HG02759 (cell line): ENCODE measurements around the gene DAAM1.

Experiments used
- ATAC-seq: cut with Tn5 transposase; IDR thresholded peaks from one replicate; pipeline ENCODE4 v1.9.1; 2021; ENCODE audit warnings: mild to moderate bottlenecking, moderate library complexity; ENCODE audit not compliant: unreplicated experiment

DAAM1 gene

DNA sequence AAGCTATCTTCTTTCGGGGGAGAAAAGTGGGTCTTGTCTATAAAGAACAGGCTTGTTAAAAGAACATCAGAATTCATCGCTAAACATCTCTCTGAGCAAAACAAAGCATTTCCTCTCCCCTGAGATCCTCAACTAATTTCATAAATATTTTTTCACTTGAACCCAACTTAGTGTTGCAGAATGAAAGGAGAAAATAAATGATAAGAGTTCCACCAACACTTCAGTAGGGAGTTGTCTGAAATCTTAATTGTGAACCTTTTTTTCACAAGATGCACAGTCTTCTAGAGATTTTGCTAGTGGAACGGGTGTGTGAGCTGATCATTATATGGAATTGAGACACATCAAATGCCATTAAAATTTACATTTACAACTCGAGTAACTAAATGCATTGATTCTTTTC, 1.3 kb upstream of the DAAM1 start:
- no peak for ATAC-seq

DNA sequence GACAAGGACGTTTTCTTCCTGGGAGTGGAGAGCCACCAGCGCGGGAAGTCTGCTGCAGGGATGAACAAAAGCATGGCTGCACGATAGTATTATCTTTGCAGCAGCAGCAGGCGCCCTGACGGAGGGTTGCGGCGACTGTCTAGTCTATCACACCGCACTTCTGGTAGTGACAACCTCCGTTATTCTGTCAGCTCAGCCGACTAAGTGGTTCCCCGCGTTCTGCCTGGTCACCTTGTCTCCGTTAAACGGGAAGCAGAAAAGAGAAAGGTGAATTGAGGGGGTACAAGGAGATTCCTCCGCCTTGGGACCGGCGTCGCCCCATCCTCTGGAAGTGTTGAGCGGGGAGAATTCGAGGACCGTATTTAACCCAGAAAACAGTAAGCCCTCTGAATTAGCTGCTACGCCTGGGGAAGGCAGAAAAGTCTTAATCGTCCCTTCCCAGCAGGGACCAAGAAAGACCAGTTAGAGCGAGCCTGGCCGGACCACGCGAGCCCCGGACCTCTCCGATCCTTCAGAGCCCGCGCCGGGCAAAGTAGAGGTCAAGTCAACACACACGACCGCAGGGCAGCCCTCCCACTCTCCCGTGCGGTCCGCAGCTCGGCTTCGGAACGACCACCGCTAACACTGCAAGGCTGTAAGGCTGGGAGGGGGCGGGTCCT, 536 bp upstream of the DAAM1 start:
- ATAC-seq = peak; percentile 16

DNA sequence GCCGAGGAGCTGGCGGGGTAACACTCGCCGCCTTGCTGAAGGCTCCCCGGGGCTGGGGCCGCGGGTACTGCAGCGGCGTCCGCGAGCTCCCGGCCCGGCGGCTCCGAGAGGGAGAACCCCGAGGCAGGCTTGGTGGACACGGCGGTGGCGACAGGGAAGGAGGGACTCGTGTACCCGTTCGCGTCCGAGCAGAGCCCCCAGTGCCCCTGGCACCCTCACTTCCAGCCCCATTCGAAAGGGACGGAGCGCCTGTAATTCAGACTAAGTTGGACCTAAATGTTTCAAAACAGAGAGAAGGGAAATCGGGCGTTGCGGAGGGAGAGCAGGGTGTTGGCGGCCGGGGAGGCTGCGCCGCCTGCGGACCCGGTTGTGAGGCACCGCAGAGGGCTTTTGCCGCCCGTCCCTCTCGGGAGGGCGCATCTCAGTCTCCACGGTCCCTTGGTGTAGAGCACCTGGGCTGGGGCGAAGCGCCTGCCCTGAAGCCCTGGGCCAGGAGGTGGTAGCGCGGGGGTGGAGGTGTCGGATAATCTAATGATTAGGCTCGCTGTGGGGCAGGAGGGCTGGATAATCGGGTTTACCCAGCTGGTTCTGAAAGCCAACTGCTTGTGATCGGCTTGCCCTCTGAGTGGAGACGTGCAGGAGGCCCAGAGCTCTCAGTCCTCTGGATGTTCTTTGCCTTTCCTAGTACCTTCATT, 771 bp downstream of the DAAM1 start:
- ATAC-seq = peak; percentile 19

DNA sequence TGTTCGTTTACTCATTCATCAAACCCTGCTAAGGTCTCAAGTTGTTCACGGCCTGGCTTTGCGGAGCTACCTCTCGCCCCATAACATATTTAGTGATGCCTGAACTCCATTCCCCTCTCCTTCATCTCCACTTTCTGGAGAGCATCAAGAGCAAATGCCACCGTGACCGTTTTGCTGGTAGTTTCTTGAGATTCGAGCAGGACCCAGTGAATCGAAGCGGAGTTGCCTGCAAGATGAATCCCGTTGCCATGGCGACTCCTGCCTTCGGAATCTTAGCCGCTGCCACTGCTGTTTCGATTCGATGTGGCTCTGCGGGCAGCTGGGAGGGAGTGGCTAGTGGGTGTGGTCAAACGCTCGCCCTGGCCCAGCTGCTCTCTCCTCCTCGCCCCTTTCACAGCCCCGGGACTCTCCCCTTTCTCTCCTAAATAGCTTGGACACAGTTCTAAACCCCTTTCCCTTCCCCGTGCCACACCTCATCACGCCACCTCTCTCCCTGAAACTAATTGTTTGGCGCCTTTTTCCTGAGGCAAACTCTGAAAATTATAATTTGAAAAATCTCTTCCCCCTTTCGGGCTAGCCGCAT, 1.4 kb downstream of the DAAM1 start:
- peak; percentile 55 for ATAC-seq

DNA sequence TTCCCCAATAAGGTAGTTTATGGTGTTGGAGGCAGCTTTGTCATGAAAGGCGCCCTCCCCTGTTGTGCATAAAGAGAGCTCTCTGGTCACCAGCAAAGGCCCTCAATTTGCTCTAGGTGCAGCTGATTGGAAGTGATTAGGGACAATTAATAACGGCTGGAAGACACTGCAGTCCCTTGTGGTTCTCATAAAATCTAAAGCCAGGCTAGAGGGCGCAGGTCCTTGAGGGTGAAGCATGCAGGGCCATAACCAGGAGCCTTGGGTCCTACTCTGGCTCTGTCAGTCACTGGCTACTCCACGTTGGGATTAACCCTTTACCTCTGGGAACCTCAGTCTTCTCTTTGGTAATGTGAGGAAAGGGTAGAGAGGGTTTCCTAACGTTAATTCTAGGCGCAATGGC, 1.9 kb downstream of the DAAM1 start:
- ATAC-seq = no peak

DNA sequence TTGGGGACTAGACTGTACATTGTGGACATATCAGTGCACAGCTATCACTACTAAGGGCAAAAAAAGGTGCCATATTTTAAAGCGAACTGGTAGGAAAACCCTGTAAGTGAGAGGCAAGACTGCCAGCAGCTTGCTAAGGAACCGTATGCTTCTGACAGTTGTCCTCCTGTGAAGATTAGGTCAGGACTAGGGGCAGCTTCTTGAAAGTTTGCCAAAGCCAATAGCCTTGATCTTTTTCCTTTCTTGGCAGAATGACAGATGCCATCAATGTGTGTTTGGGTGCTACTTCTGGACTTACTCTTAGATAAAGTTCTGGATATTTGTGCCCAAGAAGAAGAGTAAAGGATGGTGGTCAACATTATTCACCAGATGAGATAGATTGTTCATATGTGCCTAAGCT, 7.4 kb downstream of the DAAM1 start:
- no peak for ATAC-seq

DNA sequence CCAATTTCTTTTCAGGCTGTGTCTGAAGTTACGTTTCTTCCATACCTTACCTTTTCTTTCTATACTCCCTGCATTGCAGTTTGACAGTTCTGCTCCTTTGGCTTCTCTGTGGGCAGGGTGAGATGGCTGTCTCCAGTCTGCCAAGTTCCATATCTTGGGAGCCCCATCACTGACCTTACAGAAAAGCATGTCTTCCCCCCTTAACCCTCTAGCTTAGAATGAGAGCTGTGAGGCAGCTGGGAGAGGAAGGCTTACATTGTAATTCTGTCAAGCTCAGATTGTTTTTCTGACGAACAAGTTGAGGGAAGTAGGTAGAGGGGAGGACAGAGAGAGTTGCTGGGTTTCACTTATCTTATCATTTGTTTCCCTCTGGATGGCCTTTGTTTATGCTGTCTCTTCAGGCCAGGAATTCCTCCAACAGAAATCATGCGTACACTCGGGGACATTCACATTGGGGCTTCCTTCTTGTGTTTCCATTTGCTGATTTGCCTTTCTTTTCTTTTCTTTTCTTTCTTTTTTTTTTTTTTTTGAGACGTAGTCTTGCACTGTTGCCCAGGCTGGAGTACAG, 9.3 kb downstream of the DAAM1 start:
- ATAC-seq = no peak

DNA sequence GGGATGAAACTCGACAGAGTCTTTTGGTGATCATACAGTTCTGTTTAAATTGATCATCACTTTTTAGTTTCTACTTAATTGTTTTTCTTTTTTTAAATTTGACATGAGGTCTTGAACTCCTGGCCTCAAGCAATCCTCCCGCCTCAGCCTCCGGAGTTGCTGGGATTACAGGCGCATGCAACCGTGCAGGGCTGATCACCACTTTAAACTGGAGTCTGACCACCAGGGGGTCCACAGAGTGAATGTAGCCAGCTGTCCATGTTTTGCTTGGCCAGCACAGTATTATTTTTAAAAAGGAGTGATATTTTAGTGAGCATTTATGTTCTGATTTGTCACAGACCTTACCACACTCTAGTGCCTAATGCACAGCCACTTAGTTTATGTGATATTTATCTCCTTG, 10.7 kb downstream of the DAAM1 start:
- no peak for ATAC-seq

DNA sequence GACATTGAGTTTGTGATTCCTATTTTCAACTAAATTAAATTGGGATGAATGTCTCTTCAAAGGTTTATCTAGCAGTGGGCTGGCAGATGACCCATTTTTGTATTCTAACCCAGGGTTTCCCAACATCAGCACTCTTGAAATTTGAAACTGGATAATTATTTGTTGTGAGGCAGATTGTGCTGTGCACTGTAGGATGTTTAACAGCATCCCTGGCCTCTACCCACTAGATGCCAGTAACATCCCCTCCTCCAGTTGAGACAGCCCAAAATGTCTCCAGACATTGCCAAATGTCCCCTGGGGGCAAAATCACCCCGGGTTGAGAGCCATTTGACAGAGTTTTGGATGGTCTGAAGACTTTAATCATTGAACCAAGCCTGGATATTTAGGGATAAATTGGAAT, 11.1 kb downstream of the DAAM1 start:
- ATAC-seq = no peak

DNA sequence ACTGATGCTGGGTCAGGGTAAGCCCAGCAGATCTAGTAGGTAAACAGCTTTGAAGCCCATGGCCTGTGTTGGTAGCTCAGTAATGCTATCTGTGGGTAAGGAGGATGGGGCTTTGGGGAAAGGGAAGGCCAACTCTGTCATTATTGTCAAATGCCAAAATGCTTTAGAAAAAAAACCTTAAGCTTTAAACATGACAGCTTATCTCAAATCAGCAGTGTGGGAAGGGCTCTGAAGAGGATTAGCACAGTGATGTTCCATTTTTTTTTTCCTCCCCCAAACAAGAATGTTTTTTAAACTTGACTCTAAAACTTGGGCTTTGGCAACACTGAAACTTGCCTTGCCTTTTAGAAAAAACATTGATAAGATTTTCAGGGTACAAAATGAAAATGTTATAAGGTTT, 11.7 kb downstream of the DAAM1 start:
- ATAC-seq = no peak

DNA sequence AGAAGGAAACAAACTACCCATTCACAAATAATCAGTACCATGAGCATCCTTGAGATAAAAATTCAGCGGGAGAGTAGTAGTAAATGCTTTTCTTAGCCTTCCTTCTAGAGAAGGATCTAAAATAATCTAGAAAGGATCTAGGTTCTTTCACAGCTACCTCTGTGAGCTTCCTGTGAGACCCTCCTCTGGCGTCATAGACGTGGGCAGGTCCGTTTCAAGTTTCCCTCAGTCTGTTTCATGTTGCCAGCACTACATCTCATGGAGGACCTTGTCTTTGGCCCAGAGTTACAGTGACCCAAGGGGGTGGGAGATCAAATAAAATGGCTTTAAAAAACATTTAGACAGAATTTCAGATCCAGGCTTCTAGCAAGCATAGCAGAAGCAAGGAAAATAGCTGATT, 13.6 kb downstream of the DAAM1 start:
- no peak for ATAC-seq

DNA sequence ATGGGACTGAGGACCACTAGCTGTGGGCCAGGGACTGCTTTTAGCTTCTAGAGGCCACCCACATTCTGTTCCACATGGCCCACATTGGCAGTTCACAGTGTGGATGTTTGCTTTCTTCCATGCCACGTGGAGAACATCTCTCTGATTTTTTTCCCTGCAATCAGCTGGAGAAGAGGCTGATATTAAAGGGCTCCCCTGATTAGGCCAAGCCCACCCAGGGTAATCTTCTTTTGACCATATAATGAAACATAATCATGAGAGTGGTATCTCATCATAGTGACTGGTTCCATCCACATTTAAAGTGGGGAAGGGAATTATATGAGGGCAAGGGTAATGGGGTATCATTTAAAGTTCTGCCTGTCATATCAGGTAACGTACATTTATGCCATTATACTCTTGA, 15.8 kb downstream of the DAAM1 start:
- no peak for ATAC-seq

DNA sequence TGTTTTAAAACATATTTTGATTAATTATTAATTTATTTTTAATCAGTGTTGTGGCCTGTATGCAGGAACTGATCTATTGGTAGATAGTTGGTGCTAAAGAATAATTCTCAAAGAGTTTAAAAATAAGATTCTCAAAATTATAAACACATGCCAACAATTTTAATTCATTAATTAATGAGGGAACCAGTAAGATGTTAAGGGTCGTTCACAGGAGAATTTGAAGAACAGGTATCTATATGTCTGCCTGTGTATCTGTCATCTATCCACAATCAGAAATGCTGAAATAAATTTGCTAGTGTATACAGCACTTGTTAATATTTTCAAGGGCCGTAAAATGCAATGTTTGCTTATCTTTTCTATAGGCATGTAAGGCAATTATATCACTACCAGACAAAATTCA, 18.4 kb downstream of the DAAM1 start:
- ATAC-seq = no peak

DNA sequence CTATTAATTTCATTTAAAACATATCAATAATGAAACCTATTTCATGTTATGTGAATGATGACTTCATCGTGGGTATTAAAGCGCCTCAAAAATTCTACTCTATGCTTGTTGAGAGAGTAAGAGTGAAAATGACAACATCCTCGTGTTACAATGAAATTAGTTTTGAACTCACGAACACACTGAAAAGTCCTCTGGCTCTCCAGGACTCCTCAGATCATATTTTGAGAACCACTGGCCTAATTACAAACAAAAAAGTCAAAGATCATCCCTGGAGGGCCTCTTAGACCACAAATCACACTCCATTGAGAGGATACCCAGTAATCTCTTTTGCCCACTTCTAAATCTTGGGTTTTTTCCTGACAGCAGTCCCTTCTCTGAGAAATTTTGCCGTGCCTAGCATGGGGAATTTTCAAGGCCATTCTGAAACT, 19.1 kb downstream of the DAAM1 start:
- ATAC-seq = peak; percentile 68

DNA sequence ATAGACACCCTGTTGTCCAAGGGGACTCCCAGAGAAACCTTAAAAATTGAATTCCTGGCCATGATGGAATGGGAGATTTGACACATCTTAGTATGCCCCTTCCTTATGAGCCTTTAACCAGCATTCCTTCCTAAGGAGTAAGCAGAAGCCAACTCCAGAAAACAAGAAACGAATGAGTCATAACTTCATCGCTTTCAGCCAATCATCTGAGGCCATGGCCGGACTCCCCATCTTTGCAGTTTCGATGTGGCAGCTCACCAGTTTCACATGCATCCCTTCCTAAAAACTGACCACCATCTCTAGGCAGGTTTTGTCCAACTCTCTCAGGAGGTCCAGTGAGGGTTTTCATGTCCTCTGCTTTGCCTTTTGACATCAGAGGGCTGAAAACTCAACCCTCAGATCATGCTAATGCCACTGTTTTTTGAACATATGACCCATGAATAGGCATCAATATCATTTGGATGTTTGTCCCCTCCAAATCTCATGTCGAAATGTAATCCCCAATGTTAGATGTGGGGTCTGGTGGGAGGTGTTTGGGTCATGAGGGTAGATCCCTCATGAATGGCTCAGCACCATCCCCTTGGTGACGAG, 19.9 kb downstream of the DAAM1 start:
- no peak for ATAC-seq

DNA sequence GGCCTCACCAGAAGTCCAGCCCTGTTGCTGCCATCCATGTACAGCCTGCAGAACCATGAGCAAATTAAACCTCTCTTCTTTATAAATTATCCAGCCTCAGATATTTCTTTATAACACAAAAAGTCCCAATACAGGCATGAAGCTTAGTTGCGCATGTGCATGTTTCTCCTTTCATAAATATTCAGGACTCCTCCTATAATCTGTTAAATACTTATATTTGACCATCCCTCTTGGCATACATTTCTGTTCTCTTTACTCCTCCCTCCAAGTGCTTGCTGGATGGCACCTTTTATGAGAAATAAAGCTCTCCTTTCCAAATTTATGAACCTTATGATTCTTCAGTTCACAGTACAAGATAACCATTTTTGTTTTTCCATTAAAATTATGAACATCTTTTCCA, 20.5 kb downstream of the DAAM1 start:
- no peak for ATAC-seq

DNA sequence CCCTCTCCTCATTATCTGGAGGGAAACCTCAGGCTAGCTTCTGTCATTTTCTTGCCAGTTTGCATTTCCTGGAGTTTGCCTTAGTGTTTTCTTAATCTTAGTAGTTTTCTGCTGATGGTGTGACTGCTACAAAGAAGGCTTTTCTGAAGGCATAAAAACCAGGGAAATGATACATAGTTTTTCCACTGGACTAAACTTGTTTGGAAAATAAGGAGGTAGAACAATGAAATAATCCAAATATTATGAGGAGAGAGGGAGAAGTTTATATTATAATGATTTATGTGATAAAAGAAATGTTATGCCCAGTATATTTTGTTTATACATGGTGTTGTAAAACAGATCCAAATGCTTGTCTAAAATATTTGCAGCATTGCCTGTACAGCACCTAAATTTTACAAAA, 22.2 kb downstream of the DAAM1 start:
- ATAC-seq = no peak

DNA sequence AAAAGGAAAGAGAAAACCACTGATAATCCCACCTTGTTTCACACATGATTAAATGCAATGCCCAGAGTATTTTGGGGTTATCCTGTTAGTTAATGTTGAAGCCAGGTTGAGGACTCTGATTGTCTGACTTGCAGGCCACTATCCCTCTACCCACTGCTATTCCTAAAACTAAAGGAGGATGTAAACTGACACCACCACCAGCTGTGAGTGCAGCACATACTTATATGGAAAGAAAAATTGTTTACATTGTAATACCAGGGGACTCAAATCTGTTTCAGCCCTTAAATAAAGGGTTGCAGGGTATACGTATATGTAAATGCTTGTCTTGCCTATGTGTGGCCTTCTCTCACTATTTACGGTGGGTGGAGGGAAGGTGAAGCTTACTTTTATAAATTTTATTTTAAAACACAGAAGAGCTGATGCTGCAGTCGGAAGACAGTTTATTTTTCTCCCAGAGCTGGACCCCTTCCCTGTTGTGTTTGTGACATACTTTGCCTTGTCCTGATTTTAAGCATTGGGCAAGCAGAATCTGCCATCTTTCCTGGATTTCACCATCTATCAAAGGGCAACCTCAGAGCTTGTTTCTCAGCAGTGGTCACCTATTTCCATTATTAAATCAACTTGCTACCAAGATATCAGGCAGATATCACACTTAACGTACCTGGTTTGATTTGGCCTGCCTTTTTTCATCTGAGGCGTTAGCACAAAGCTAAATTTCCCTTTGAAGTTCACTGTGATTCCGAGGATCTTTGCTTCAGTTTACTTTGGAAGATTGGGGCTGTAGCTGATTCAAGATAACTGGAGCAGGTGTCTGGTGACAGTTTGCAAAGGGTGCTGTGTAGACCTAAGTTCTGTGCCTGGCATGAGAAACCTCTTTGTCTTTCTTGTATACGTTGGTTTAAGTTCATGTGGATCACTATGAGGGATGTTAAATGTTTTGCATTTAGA, 25.2 kb downstream of the DAAM1 start:
- no peak for ATAC-seq

DNA sequence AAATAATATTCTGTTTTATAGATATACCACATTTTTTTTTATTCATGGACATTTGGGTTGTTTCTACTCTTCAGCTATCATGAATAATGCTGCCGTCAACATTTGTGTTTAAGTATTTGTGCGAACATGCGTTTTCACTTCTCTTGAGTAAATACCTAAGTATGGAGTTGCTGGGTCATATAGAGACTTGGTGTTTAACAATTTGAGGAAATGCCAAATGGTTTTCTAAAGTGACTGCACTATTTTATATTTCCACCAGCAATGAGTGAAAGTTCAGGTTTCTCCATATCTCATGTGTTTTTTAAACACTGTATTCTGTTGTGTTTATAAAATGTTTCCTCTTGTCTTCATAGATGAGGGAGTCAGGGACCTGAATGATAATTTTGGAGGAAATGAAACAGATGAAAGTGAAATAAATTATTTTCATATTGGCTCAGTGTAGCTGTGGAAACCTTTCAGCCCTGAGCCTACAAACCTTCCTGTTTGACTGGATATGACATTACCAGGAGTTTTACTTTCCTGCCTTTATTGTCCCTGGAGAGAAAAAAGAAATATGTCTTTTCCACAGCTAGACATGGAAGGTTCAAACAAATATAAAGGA, 26.3 kb downstream of the DAAM1 start:
- ATAC-seq = peak; percentile 60

DNA sequence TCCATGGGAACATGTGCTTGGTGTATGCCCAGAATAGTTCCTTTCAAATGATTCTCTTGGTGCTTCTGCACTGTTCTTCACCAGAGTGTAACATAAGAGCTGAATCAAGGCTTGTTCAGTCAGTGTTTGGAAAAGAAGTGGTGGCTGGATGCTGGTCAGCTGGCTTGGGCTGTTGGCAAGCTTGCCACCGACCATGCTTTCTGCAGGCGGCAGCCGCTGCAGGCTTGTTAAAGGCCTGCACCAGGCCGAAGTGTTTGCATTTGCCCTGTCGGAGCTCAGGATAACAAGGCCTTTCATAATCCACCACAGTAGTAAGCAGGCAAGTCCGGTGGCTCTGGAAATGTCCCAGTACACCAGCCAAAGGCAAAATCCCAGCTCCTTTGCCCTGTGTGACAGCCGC, 26.9 kb downstream of the DAAM1 start:
- no peak for ATAC-seq
